Measurements from ENCODE around the gene CCDC69. TPM values are rescaled to one million over a fixed set of nuclear protein-coding genes. Genes with fewer than 3 reads are reported as not detected.
"Not testable (repeated sequence)": the region's sequence is repeated elsewhere in the genome, so short reads cannot be mapped to it uniquely, and the experiment has no call there.

The CCDC69 gene
- total and polyA plus RNA-seq, 2 donors = 30.9 to 37.9 TPM

- WGBS = 96% methylated on average over 4 of the region's 4 CpGs
- H3K36me3 ChIP-seq (ENCODE audit: control insufficient read depth in 2 of 2, insufficient read depth in 2 of 2, low read length in 1 of 2) = peaks cover 57 to 62% of the 10 kb centered on the region in 2 donors
- H3K27ac ChIP-seq (ENCODE audit: low read depth in 1 of 2, low read length in 1 of 2) = no peak overlapping the region
- H3K9me3 ChIP-seq (ENCODE audit: control insufficient read depth in 2 of 2, insufficient read depth in 1 of 2, low read length in 1 of 2) = no peaks in the 10 kb centered on the region
- H3K4me1 ChIP-seq (ENCODE audit: control insufficient read depth in 2 of 2, insufficient read depth in 2 of 2, low read length in 2 of 2) = no peaks in the 10 kb centered on the region
- no peaks in the 10 kb centered on the region for H3K27me3 ChIP-seq (ENCODE audit: control insufficient read depth in 2 of 2, insufficient read depth in 1 of 2, low read length in 1 of 2)
- no peak for DNase-seq (ENCODE audit: low read depth in 6 of 9, low spot score in 9 of 9)
- H3K4me3 ChIP-seq (ENCODE audit: low read length in 2 of 2) = no peak overlapping the region
These were observed 41.4 kb downstream of the CCDC69 start for GRCh38 chr5:151182524-151182900.

DNA sequence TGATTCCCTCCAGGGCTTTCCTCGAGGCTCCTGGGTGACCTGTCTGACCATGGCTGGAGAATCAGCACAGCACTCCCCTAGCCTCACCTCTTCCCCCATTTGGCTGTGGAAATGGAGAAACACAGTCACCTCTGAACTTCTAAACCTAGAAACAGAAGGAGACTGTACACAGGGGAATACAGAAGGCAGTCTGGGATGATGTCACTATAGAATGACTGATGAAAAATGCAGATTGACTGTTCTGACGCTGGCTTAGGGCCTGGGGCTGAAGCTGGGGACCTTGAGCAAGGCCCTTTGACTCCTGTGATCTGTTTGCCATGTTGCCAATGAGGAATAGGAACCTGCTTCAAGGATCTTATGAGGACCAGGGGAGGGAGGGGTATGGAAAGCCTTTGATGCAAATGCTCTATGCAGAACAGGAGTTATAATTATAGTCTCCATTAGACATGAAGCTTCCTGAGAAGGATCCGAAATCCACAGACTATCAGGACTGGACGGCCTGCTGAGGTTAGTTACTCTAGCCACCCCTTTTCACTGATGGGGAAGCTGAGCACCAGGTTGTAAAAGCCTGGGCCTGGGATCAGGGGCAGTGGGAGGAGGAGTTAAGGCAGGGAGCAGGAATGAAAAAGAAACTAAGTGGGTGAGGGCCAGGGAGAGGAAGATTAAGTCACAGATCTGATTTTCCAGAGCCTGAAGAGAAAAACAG, 41.9 kb downstream of the CCDC69 start:
- H3K9me3 ChIP-seq (ENCODE audit: control insufficient read depth in 2 of 2, insufficient read depth in 1 of 2, low read length in 1 of 2) = no peaks in the 10 kb centered on the region
- no peaks in the 10 kb centered on the region for H3K4me1 ChIP-seq (ENCODE audit: control insufficient read depth in 2 of 2, insufficient read depth in 2 of 2, low read length in 2 of 2)
- 94% methylated on average over 4 of the region's 4 CpGs for WGBS
- H3K27ac ChIP-seq (ENCODE audit: low read depth in 1 of 2, low read length in 1 of 2) = no peak overlapping the region
- H3K36me3 ChIP-seq (ENCODE audit: control insufficient read depth in 2 of 2, insufficient read depth in 2 of 2, low read length in 1 of 2) = peaks cover 52 to 57% of the 10 kb centered on the region in 2 donors
- DNase-seq (ENCODE audit: low read depth in 6 of 9, low spot score in 9 of 9) = no peak
- H3K27me3 ChIP-seq (ENCODE audit: control insufficient read depth in 2 of 2, insufficient read depth in 1 of 2, low read length in 1 of 2) = no peaks in the 10 kb centered on the region
- no peak overlapping the region for H3K4me3 ChIP-seq (ENCODE audit: low read length in 2 of 2)

DNA sequence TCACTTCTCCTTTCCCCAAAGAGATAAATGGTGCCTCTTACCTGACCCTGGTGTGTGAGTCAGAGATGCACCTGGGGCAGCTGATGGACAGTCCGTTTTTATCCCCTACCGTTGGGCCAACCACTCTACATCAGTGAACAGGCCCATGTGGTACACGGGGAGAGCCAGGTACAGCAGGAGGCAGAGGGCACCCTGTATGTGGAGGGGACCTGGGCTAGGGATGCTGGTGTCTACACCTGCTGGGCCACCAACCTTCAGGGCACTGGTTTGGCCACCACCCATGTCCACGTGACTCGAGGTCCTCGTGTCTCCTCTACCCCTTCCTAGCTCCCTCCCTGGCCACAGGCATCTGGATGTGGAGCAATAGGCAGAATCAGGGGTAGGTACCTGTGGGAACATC, 43.6 kb downstream of the CCDC69 start:
- peaks cover 38 to 45% of the 10 kb centered on the region in 2 donors for H3K36me3 ChIP-seq (ENCODE audit: control insufficient read depth in 2 of 2, insufficient read depth in 2 of 2, low read length in 1 of 2)
- no peaks in the 10 kb centered on the region for H3K4me1 ChIP-seq (ENCODE audit: control insufficient read depth in 2 of 2, insufficient read depth in 2 of 2, low read length in 2 of 2)
- H3K9me3 ChIP-seq (ENCODE audit: control insufficient read depth in 2 of 2, insufficient read depth in 1 of 2, low read length in 1 of 2) = no peaks in the 10 kb centered on the region
- no peak overlapping the region for H3K4me3 ChIP-seq (ENCODE audit: low read length in 2 of 2)
- H3K27me3 ChIP-seq (ENCODE audit: control insufficient read depth in 2 of 2, insufficient read depth in 1 of 2, low read length in 1 of 2) = no peaks in the 10 kb centered on the region
- 80% methylated on average over 6 of the region's 6 CpGs for WGBS
- H3K27ac ChIP-seq (ENCODE audit: low read depth in 1 of 2, low read length in 1 of 2) = no peak overlapping the region
- no peak for DNase-seq (ENCODE audit: low read depth in 6 of 9, low spot score in 9 of 9)

DNA sequence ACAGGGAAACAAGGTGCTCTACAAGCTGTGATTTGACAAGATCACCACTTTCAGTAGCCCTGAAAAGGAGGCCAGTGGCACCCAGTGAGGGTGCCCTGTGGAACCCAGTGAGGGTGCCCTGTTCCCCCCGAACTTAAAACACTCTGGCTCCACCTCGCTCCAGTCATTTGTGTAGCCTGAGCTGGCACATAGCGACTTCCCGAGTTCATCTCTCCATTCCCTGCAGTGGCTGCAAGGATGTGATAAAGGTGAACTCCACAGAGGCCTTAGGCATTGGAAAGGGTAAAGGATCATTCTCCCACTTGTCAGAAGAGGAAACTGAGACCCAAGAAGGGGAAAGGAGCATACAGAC, 44.4 kb downstream of the CCDC69 start:
- no peak overlapping the region for H3K4me3 ChIP-seq (ENCODE audit: low read length in 2 of 2)
- no peaks in the 10 kb centered on the region for H3K27me3 ChIP-seq (ENCODE audit: control insufficient read depth in 2 of 2, insufficient read depth in 1 of 2, low read length in 1 of 2)
- 98% methylated on average over 4 of the region's 4 CpGs for WGBS
- H3K36me3 ChIP-seq (ENCODE audit: control insufficient read depth in 2 of 2, insufficient read depth in 2 of 2, low read length in 1 of 2) = peaks cover 33 to 37% of the 10 kb centered on the region in 2 donors
- H3K9me3 ChIP-seq (ENCODE audit: control insufficient read depth in 2 of 2, insufficient read depth in 1 of 2, low read length in 1 of 2) = no peaks in the 10 kb centered on the region
- DNase-seq (ENCODE audit: low read depth in 6 of 9, low spot score in 9 of 9) = no peak
- H3K27ac ChIP-seq (ENCODE audit: low read depth in 1 of 2, low read length in 1 of 2) = no peak overlapping the region
- no peaks in the 10 kb centered on the region for H3K4me1 ChIP-seq (ENCODE audit: control insufficient read depth in 2 of 2, insufficient read depth in 2 of 2, low read length in 2 of 2)

GRCh38 chr5:151178777-151179488, 45.0 kb downstream of the CCDC69 start:
- WGBS = 99% methylated on average over 5 of the region's 5 CpGs
- no peaks in the 10 kb centered on the region for H3K27me3 ChIP-seq (ENCODE audit: control insufficient read depth in 2 of 2, insufficient read depth in 1 of 2, low read length in 1 of 2)
- H3K4me1 ChIP-seq (ENCODE audit: control insufficient read depth in 2 of 2, insufficient read depth in 2 of 2, low read length in 2 of 2) = no peaks in the 10 kb centered on the region
- peaks cover 29 to 32% of the 10 kb centered on the region in 2 donors for H3K36me3 ChIP-seq (ENCODE audit: control insufficient read depth in 2 of 2, insufficient read depth in 2 of 2, low read length in 1 of 2)
- H3K4me3 ChIP-seq (ENCODE audit: low read length in 2 of 2) = no peak overlapping the region
- no peaks in the 10 kb centered on the region for H3K9me3 ChIP-seq (ENCODE audit: control insufficient read depth in 2 of 2, insufficient read depth in 1 of 2, low read length in 1 of 2)
- no peak overlapping the region for H3K27ac ChIP-seq (ENCODE audit: low read depth in 1 of 2, low read length in 1 of 2)
- peak in 1 of 9 donors; percentile 26 for DNase-seq (ENCODE audit: low read depth in 6 of 9, low spot score in 9 of 9)

DNA sequence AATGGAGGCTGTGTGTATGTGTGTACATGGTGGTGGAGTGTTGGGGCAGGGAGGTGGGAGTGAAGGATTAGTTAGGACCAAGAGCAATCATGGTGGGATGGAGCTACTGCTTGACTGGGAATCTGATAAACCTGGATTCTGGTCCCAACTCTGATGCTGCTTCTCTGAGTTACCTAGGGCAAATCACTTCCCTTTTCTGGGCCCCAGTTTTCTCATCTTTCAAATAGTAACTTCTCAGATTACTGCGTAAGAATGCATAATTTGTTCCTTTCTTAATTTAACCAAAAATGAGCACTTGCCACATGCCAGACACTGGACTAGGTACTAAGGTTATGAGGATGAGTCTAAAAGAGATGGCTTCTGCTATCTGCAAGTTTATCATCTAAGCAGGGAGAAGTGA, 45.5 kb downstream of the CCDC69 start:
- Histone ChIP-seq H3K27ac (ENCODE audit: low read depth in 1 of 2, low read length in 1 of 2) (no peak overlapping the region), H3K27me3 (ENCODE audit: control insufficient read depth in 2 of 2, insufficient read depth in 1 of 2, low read length in 1 of 2) (no peaks in the 10 kb centered on the region), H3K9me3 (ENCODE audit: control insufficient read depth in 2 of 2, insufficient read depth in 1 of 2, low read length in 1 of 2) (no peaks in the 10 kb centered on the region), H3K36me3 (ENCODE audit: control insufficient read depth in 2 of 2, insufficient read depth in 2 of 2, low read length in 1 of 2) (peaks cover 24 to 26% of the 10 kb centered on the region in 2 donors), H3K4me1 (ENCODE audit: control insufficient read depth in 2 of 2, insufficient read depth in 2 of 2, low read length in 2 of 2) (no peaks in the 10 kb centered on the region), H3K4me3 (ENCODE audit: low read length in 2 of 2) (no peak overlapping the region)
- whole genome bisulfite sequencing = 98% methylated on average over 1 of the region's 1 CpG
- no peak for DNase-seq (ENCODE audit: low read depth in 6 of 9, low spot score in 9 of 9)

- H3K4me1 ChIP-seq (ENCODE audit: control insufficient read depth in 2 of 2, insufficient read depth in 2 of 2, low read length in 2 of 2); H3K4me3 ChIP-seq (ENCODE audit: low read length in 2 of 2); H3K27me3 ChIP-seq (ENCODE audit: control insufficient read depth in 2 of 2, insufficient read depth in 1 of 2, low read length in 1 of 2); H3K9me3 ChIP-seq (ENCODE audit: control insufficient read depth in 2 of 2, insufficient read depth in 1 of 2, low read length in 1 of 2); H3K36me3 ChIP-seq (ENCODE audit: control insufficient read depth in 2 of 2, insufficient read depth in 2 of 2, low read length in 1 of 2); DNase-seq (ENCODE audit: low read depth in 6 of 9, low spot score in 9 of 9); H3K27ac ChIP-seq (ENCODE audit: low read depth in 1 of 2, low read length in 1 of 2): not testable (repeated sequence)
- 57% methylated on average over 5 of the region's 5 CpGs for WGBS
These were observed 47.6 kb downstream of the CCDC69 start for GRCh38 chr5:151176268-151176667.

DNA sequence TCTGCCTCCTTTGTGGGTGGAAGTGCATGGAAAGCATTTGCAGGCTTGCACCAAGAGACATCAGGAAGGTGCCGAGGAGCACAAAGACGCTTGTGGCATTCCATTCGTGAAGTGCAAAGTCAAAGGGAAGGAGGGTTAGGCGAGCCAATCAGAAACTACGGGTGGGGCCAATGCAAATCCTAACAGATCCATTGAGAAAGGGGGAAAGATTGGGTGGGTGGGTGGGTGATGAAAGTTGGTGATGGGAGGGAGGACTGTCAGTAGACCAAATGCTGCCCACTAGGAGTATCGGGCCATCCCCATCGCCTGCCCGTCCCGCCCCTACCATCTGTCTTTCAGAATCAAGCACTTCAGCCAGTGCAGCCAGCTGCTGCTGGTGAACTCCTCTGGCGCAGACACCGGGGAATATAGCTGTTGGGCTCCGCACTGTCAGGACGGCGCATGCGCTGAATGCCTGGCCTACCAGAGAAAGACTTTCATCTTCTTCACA, 49.2 kb downstream of the CCDC69 start:
- DNase-seq (ENCODE audit: low read depth in 6 of 9, low spot score in 9 of 9) = peak in 1 of 9 donors; percentile 31
- Histone ChIP-seq H3K4me1 (ENCODE audit: control insufficient read depth in 2 of 2, insufficient read depth in 2 of 2, low read length in 2 of 2) (peaks cover 0 to 4% of the 10 kb centered on the region in 2 donors), H3K27me3 (ENCODE audit: control insufficient read depth in 2 of 2, insufficient read depth in 1 of 2, low read length in 1 of 2) (no peaks in the 10 kb centered on the region), H3K9me3 (ENCODE audit: control insufficient read depth in 2 of 2, insufficient read depth in 1 of 2, low read length in 1 of 2) (no peaks in the 10 kb centered on the region), H3K27ac (ENCODE audit: low read depth in 1 of 2, low read length in 1 of 2) (no peak overlapping the region), H3K4me3 (ENCODE audit: low read length in 2 of 2) (no peak overlapping the region), H3K36me3 (ENCODE audit: control insufficient read depth in 2 of 2, insufficient read depth in 2 of 2, low read length in 1 of 2) (peaks cover 5 to 7% of the 10 kb centered on the region in 2 donors)
- WGBS = 92% methylated on average over 15 of the region's 15 CpGs

All from thymus (tissue), 11 donors.